HCEC 1CT (cell line): ENCODE measurements around the gene EEIG1.

Experiments
- DNase-seq: peaks from one replicate; pipeline ENCODE4 v3.0.0-alpha.2; 2017

The EEIG1 gene

DNA sequence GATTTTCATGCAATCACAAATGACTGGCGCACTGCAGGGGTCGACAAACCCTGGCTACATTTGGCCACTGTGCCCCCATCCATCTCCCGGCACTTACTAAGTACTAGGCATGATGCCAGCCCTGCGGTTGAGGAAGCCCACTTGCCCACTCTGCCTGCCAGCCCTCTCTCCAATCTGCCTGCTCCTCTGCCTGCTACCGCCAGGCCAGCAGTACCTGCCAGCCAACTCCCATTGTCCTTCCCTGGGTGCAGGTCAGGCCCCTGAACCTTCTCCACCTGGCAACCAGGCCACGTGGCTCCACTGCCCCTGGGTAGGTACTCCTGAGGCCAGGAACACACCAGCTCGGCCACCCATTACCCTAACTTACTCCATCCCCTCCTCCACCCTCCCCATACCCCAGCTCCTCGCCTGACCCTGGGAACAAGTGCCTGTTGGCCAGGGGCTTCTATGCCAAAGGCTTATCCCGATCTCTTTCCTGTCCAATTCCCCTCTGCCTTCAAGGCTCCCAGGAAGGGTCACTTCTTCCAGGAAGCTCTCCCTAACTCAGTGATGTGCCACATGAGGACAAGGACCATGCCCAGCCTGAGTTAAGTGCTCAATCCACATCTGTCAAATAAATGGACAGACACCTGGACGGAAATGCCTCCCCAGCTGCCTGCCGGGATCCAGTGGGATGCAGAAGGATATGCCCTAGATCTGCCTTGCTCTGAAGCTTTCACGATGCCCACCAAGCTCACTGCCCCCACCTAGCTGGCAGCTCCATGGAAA, 6.6 kb downstream of the EEIG1 start:
- DNase-seq, result no peak

DNA sequence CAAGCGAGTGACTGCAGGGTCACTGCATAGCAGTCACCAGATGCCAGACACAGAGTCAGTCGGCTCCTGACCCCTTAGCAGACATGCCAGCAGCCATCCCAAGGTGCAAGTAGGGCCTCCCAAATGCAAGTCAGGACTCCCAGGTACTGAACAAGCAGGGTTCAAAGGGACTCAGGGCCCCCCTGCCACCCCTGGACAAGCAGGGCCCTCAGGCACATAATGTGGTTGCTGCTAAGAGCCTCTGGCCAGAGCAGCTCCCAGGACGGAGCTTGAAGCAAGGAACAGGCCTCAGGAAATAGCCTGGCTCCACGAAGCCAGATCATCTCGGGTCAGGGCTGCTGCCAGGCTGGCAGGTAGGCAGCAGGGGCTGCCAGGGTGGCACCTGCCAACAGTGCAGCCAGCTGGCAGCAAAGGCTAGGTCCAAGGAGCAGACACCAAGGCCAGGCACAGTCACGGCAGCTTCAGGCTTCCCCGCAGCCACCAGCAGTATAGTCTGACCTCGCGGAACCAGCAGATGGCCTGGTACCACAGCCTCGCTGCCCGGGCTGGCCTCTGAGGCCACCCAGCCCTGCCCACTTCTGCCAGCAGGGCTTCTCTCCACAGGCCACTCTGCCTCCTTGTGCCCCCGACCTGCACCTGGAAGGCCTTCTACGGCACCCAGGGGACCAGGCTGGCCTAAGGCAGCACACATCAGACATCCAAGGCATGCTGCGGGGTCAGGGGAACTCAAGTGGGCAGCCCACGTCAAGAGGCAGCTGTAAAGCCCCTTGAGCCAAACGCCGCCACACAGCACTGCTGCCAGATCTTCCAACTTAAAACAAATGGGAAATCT, 7.4 kb downstream of the EEIG1 start:
- DNase-seq, result no peak

DNA sequence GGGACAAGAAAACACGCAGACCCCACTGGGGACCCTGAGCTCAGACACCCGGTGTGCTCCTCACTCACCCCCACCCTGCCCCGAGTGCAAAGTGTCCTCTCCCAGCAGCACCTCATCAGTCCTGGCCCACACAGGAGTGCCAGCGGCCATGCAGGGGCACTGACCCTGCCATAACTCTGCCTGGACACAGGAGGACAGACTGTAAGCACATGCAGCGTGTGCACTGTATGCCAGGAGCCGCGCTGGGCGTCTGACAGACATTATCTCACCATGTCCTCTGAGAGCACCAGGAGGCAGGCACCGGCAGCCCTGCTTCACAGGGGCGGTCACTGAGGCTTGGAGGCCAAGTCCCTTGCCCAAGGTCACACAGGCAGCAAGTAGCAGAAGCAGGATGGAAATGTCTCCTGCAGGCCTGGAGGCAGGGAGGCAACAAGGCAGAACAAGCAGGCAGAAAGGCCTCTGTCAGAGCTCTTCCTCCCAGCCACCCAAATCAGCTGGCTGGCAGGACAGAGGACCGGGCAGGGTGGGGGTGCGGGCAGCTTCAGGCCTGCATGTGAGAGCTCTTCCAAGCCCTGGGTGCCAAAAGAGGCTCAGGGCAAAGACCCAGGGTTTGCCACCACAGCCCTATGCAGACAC, 8.4 kb downstream of the EEIG1 start:
- DNase-seq, result no peak

DNA sequence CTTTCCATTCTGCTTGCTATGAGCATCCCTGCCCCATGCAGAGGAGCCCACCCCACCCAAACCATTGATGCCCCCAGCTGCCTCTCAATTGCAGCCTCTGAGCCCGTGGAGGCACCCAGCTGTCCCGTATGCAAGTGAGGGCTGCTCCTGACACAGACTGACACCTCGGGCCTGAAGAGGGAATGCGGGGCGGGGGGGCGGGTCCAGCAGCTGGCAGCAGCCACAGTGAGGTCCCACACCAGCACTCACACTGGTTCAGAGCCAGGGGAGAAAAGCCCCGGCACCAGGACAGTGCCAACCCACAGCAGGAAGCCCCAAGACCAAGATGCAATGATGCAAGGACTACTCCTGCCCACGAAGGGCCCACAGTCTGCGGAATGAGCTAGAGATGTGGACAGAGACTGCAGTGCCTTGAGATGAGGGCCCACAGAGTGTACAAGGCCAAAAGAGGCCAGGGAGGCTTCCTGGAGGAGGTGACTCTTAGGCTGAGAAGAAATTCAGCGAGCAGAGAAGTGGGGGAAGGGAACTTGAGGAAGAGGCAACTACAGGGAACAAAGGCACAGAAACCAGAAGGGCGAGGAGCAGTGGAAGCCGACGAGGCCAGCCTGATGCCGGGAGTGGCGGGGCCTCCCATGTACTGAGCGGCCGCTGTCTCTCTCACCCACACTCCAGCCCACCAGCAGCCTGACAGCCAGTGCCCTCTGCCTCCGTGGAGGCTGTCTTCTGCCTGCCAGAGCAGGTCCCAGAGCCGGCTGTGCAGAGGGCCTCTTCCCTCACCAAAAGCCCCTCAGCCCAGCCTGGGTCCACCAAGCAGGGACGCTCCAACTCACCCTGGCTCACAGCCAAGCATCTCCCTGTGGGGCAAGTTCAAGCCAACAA, 9.2 kb downstream of the EEIG1 start:
- no peak for DNase-seq

DNA sequence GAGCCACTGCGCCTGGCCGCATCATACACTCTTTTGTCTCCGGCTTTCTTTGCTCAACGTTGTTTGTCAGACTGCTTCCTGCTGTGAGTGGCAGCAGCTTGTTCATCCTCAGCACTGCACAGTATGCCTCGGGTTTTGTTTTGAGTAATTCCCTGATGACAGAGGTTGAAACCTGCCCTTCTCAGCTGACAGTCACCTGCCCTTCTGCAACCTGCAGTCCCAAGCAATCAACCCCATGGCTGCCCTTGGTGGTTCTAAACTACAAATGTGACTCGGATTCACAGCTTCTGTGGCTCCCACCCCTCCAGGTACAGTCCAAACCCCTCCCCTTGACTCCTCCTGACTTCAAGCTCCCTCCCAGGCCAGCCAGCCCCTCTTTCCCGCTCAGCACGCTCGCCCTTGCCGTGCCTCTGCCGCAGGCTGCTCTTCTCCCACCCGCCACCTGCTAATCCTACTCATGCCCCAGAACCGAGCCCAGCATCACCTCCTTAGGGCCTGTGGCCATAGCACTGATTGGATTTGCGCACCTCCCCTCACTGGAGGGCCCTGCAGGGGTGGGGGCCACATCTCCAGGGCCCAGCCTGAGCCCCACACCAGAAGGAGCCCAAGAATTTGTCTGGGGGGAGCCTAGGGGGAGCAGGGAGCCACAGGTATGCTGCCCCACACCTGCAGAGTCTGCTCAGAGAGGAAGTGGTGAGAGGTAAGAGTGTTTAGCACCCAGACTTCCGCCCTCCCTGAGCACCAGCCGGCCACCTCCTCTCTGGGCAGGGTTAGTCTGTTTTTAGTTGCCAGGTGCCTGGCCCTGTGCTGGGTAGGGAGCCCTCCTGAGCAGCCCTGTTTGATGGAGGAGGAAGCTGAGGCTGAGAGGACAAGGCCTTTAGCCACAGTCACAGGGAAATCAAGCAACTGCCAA, 10.1 kb downstream of the EEIG1 start:
- DNase-seq, result no peak

DNA sequence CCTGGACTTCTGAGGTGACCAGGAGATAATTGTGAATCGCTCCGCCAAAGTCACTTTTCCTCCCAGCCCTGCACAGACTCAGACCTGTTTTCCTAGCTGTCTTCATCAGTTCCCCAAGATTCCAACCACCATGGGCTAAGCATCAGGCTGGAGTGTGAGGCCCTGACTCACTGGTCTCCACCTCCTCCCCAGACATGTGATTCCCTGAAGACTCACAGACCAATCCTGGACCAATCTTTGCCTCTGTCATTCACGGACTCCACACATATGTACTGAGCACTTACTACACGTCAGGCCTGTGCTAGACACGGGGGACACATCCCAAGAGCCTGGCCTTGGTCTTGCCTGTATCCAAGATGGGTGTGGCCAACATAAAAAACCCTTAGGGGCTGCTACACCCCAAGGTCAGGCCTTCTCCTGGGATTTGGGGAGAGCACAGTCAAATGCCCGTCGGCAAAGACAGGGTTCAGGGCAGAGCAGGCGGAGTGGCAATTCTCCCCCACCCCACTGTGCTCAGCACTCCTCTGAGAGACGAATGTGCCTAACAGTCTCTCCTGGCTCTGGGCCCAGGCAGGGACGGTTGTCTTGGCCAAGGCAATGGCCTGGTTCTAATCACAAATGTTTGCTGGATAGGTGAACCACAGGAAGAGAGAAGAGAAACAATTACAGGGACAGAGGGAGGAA, 11.9 kb downstream of the EEIG1 start:
- peak; percentile 83 for DNase-seq

DNA sequence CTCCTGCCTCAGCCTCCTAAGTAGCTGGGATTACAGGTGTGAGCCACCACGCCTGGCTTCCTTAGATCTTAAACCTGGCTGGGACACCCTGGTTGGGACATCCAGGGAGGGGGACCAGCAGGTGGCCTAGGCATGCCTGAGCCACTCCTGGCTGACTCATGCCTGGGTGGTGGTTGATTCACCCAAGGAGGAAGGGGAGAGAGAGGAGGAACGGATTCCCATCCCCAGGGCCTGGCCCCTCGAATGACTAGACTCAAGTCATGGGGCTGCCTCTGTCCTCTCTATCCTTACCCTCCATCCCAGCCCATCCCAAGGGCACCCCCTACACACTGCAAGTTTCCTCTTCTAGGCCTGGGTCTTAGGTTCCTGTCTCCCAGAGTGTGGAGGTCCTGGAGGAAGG, 12.7 kb downstream of the EEIG1 start:
- DNase-seq, result peak; percentile 67

DNA sequence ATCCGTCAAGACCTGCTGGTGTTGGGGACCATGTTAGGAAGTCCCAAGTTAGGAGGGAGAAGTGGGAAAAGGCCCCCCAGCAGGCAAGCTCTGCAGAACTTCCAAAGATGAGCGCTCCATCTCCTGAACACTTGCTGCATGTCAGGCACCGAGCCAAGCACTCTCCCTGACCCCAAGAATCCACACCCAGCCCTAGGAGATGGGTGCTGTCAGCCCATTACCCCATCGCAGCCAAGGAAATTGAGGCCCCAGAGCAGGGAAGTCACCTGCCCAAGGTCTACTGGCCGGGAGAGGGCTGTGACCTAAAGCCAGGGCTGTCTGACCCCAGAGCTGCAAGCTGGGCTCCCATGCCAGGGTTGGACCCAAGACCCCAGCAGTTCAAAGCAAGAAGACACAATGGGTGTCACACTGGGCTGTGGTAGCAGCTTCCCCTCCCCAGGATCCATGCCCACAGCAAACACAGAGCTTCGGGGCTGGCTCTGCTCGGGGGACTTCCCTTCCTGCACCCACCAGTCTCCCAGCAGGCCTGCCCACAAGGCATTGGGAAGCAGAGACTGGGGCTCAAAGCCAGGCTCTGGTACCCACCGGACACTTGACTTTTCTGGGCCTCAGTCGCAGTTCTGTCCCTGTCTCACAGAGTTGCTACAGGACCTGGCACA, 13.5 kb downstream of the EEIG1 start:
- DNase-seq, result no peak

DNA sequence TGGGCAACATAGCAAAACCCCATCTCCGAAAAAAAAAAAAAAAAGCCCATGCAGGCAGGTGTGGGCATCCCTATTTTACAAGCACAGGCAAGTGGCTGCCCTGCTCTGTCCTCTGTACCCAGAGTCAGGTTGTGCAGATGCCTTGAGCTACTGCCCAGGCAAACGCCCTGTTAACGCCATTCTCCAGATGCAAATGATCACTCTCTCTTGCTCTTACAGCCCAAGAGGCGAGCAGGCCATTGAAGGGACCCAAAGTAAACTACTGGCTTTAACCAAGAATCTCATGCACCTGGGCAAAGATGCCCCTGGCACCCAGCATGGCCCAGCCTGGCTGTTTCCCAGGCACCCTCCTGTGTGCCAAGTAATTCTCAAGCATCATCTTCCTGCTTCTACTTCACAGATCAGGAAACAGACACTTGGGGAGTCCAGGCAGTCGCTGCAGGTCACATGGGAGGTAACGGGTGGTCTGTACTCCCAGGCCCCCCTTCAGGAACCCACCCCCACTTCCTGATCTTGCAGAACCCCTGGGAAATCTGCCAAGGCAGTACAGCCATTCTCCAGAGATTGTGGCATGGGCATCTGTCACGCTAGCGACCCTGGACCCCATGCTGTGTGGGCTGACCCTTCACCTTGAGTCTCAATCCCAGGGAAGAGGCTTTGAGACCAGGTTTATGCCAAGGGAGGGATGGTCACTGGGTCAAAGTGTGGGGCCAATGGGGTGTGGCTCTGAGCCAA, 14.2 kb downstream of the EEIG1 start:
- DNase-seq, result no peak

DNA sequence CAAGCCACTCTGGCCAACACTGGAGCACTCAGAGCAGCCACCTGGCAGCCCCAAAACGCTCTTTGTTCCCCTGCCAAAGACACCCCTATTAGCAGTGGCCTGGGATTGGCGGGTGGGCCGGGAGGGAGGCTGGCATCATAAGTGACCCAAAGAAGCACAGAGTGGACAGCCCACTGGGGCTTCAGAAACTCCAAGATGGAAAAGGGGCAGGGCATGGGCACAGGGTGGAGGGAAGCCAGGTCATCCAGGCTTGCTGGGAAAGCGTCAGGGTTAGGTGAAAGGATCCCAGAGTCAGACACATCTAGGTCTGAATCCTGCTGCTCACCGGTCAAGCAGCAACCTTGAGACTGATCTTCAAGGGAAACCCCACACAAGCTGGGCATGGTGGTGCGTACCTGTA, 14.8 kb downstream of the EEIG1 start:
- no peak for DNase-seq

DNA sequence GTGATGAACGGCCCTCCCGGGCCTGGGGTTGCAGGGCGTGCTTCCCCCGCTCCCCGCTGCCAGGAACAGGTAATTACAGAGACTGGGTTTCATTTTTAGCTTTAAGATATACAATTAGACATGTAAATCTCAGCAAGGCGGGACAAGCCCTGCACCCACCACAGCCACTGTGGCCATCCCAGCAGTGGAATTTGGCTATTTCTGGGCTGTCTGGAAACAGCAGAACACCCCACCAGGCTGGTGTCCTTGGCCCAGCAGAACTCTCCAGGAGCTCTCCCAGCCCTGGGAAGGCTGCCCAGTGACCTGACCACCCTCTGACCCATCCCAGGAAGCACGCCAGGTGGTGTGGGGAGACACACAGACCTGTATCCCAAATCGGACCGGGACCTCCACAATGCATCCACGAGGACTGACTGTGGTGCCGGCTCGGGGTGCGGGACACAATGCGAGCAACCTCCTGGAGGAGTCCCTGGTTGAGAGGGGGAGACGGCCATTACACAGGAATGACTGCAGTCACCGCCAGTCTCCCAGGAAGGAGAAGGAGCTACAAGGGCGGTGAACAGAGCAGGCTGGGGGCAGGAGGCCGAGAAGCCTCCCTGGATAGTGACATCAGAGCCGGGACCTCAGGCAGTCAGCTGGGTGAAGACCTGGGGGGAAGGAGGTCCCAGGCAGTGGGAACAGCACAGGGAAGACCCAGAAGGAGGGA, 17.3 kb downstream of the EEIG1 start:
- DNase-seq, result no peak

DNA sequence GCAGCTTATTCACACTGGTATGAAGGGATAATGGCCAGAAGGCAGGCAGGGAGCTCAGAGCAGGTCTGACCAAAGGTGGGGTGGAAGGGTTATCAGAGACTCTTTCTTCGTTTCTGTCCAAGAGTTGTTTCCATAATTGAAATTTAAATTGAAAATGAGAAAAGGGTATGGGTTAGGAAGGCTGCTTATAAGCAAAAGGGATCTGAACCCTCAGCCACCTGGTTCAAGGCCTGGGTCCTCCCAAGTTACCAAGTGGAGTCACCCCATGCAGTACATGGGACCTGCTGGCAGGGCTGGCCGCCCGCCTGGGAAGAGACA, 17.8 kb downstream of the EEIG1 start:
- no peak for DNase-seq

DNA sequence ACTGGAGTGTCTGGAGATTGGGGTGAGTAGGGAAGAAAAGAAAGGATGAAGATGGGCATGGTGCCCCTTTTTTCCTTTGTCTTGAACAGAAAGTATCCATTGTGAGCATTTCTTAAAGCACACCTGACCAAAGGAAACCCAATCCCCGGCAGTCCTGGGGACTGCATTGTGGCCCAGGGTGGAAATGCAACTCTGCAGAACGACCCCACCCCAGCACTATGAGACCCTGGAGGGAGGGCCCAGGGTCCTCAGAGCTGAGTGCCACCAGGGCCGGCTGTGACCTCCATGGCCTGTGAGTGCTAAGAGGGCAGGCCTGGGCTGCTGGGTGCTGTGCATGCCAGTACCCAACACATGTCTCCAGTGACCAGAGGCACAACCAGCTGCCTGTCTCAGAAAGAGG, 18.5 kb downstream of the EEIG1 start:
- no peak for DNase-seq

DNA sequence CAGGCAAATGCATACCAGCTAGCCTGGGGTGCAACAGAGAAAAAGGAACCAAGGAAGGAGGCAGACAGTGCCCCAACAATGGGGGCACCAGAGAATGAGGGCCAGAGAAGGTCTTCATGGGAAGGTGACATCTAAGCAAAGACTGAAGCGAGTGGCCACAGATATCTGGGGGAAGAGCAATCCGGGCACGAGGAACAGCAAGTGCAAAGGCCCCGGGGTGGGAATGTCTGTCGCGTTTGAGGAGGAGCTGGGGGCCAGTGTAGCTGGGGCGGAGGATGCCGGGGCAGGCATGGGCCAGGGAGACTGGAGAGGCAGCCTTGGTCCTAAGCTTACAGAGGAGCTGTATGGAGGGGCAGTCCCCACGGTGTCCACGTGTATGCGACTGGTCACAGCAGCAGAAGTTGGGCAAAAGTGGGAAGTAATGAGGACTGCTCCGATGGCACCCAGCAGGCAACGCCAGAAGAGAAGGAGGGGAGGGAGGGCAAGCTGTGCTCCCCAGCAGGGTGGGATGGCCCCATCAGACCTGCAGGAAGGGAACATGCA, 19.1 kb downstream of the EEIG1 start:
- DNase-seq, result no peak

DNA sequence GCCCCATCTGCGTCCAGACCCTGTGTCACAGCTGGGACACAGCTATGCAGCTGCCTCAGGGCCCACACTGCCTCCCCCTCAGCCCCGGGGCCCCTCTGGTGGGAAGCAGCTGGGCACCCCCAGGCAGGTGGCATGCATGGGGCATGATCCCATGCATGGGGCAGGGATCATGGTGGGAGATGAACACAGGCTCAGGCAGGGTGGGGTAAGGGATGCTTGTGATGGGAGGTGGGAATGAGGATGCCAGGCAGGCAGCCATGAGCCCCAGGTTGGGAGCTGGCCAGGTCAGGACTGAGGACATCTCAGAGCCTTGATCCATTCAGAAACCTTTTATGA, 19.7 kb downstream of the EEIG1 start:
- DNase-seq, result no peak

DNA sequence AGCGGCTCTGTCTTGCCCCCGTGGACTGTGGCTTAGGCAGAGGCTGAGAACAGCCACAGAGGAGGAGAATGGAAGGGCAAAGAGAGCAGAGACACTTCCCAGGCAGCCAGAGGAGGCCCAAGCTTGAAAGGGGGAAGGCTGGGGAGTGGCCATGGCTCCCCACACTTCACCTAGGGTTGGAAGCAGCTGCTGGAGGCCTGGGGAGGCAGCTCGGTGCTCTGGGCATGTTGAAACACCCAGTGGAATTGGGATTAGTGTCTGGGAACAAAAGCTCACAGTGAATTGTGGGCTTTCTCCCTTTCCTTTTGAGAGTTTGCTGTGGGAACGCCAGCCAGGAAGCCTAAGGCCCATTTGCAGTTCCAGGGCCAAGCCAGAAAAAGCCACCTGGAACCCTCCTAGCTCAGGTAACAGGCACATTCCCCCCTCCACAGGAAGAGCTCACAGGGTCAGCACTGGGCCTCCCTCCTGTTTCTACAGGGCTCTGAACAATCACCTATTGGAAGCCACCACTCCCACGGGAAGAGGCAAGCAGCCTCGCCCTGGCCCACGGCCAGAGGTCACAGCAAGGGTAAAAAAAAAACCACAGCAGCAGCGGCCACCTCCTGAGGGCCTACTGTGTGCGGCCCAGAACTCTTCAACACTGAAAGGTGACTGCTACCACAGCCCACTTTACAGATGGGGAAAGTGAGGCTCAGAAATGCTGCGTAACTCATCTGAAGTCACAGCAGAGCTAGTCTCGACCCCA, 20.2 kb downstream of the EEIG1 start:
- no peak for DNase-seq

DNA sequence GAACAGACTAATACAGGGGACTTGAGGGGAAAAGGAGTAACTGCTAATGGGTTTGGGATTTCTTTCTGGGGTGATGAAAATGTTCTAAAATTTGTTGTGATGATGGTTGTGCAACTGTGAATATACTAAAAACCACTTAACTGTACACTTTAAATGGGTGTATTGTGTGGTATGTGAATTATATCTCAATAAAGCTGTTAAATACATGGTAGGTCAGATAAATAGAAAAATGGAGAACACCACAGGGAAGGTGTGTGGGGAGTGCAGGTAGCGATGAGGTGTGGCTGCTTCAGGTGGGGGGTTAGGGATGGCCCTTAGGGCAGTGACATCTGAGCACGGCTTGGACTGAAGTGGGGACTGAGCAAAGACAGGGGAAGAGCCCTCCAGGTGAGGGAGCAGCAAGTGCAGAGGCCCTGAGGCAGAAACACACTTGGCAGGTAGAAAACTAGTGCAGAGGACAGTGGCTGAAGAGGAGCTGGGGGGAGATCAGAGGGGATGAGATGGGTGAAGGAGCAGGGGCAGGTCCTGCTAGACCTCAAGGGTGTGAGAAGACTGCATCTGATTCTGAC, 20.9 kb downstream of the EEIG1 start:
- no peak for DNase-seq

DNA sequence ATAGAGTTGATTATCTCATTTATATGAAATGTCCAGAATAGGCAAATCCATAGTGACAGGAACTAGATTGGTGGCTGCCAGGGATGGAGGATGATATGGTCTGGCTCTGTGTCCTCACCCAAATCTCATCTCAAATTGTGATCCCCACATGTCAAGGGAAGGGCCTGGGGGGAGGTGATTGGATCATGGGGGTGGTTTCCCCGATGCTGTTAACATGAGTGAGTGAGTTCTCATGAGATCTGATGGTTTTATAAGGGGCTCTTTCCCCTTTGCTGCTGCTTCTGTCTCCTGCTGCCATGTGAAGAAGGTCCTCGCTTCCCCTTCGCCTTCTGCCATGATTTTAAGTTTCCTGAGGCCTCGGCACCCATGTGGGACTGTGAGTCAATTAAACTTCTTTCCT, 21.4 kb downstream of the EEIG1 start:
- no peak for DNase-seq
